ENCODE data around the gene MGAT5. TPM values are rescaled to one million over a fixed set of nuclear protein-coding genes. Genes with fewer than 3 reads are reported as not detected.
A peak's percentile ranks its signal among the peaks of the same experiment; 100 is the strongest.

The MGAT5 gene
- total RNA-seq, 1 donor from 2014 or later, result 23.7 TPM

GRCh38 chr2:134411279-134411827, 157.5 kb downstream of the MGAT5 start:
- no peak for DNase-seq
- Mint-ChIP-seq H3K27ac (no peak overlapping the region), H3K9me3 (no peaks in the 10 kb centered on the region), H3K4me1 (peaks cover 19% of the 10 kb centered on the region), H3K4me3 (no peak overlapping the region), H3K27me3 (no peaks in the 10 kb centered on the region), H3K36me3 (ENCODE audit: low read depth) (peaks cover 1% of the 10 kb centered on the region)
- intact Hi-C loops (cut with micrococcal nuclease), result loop anchor here (5.0 kb wide), 3 partner anchors 179 to 524 kb away; no protein-coding TSS in a partner anchor

- peaks cover 1% of the 10 kb centered on the region for H3K36me3 Mint-ChIP-seq (ENCODE audit: low read depth)
- intact Hi-C loops (cut with micrococcal nuclease), result loop anchor here (1.0 to 5.0 kb wide), 5 partner anchors 167 to 525 kb away; no protein-coding TSS in a partner anchor
Measured at GRCh38 chr2:134411828-134412638, 158.2 kb downstream of the MGAT5 start.

GRCh38 chr2:134412639-134412999, 158.7 kb downstream of the MGAT5 start:
- Mint-ChIP-seq H3K9me3 (no peaks in the 10 kb centered on the region), H3K4me1 (peaks cover 19% of the 10 kb centered on the region), H3K27ac (no peak overlapping the region), H3K4me3 (no peak overlapping the region), H3K36me3 (ENCODE audit: low read depth) (peaks cover 1% of the 10 kb centered on the region), H3K27me3 (no peaks in the 10 kb centered on the region)
- DNase-seq, result no peak
- intact Hi-C loops (cut with micrococcal nuclease), result loop anchor here (1.0 to 5.0 kb wide), 5 partner anchors 168 to 525 kb away; no protein-coding TSS in a partner anchor

More at GRCh38 chr2:134411828-134412638, 158.2 kb downstream of the MGAT5 start:
- no peak overlapping the region for H3K27ac Mint-ChIP-seq
- no peaks in the 10 kb centered on the region for H3K9me3 Mint-ChIP-seq
- H3K4me3 Mint-ChIP-seq, result no peak overlapping the region
- H3K27me3 Mint-ChIP-seq, result no peaks in the 10 kb centered on the region
- H3K4me1 Mint-ChIP-seq, result peaks cover 19% of the 10 kb centered on the region
- peak; percentile 92 for DNase-seq

GRCh38 chr2:134413430-134413829, 159.6 kb downstream of the MGAT5 start:
- no peaks in the 10 kb centered on the region for H3K27me3 Mint-ChIP-seq
- intact Hi-C loops (cut with micrococcal nuclease), result loop anchor here (2.0 to 5.0 kb wide), 4 partner anchors 169 to 526 kb away; no protein-coding TSS in a partner anchor
- DNase-seq, result no peak
- H3K36me3 Mint-ChIP-seq (ENCODE audit: low read depth), result peaks cover 5% of the 10 kb centered on the region
- peaks cover 19% of the 10 kb centered on the region for H3K4me1 Mint-ChIP-seq
- no peak overlapping the region for H3K27ac Mint-ChIP-seq
- no peaks in the 10 kb centered on the region for H3K9me3 Mint-ChIP-seq
- no peak overlapping the region for H3K4me3 Mint-ChIP-seq

- intact Hi-C loops (cut with micrococcal nuclease), result loop anchor here (2.0 to 5.0 kb wide), 4 partner anchors 169 to 527 kb away; no protein-coding TSS in a partner anchor
- H3K36me3 Mint-ChIP-seq (ENCODE audit: low read depth), result peaks cover 6% of the 10 kb centered on the region
- H3K27ac Mint-ChIP-seq, result no peak overlapping the region
- H3K9me3 Mint-ChIP-seq, result no peaks in the 10 kb centered on the region
- H3K4me3 Mint-ChIP-seq, result no peak overlapping the region
- no peaks in the 10 kb centered on the region for H3K27me3 Mint-ChIP-seq
- H3K4me1 Mint-ChIP-seq, result peaks cover 18% of the 10 kb centered on the region
- DNase-seq, result no peak
Measured at GRCh38 chr2:134413912-134414311, 160.0 kb downstream of the MGAT5 start.

- no peaks in the 10 kb centered on the region for H3K9me3 Mint-ChIP-seq
- DNase-seq, result no peak
- H3K36me3 Mint-ChIP-seq (ENCODE audit: low read depth), result peaks cover 6% of the 10 kb centered on the region
- intact Hi-C loops (cut with micrococcal nuclease), result no loop called here
- no peak overlapping the region for H3K4me3 Mint-ChIP-seq
- no peak overlapping the region for H3K27ac Mint-ChIP-seq
- H3K4me1 Mint-ChIP-seq, result peaks cover 10% of the 10 kb centered on the region
- no peaks in the 10 kb centered on the region for H3K27me3 Mint-ChIP-seq
Measured at GRCh38 chr2:134416018-134416417, 162.1 kb downstream of the MGAT5 start.

- Mint-ChIP-seq H3K4me1 (peaks cover 4% of the 10 kb centered on the region), H3K9me3 (no peaks in the 10 kb centered on the region), H3K27ac (no peak overlapping the region), H3K27me3 (no peaks in the 10 kb centered on the region), H3K36me3 (ENCODE audit: low read depth) (peaks cover 6% of the 10 kb centered on the region), H3K4me3 (no peak overlapping the region)
- intact Hi-C loops (cut with micrococcal nuclease), result no loop called here
- no peak for DNase-seq
Measured at GRCh38 chr2:134416637-134417036, 162.8 kb downstream of the MGAT5 start.

- Mint-ChIP-seq H3K36me3 (ENCODE audit: low read depth) (peaks cover 11% of the 10 kb centered on the region), H3K4me3 (no peak overlapping the region), H3K9me3 (no peaks in the 10 kb centered on the region), H3K27ac (no peak overlapping the region), H3K27me3 (no peaks in the 10 kb centered on the region), H3K4me1 (no peaks in the 10 kb centered on the region)
- no peak for DNase-seq
- intact Hi-C loops (cut with micrococcal nuclease), result no loop called here
Measured at GRCh38 chr2:134417968-134418582, 164.2 kb downstream of the MGAT5 start.

- Mint-ChIP-seq H3K36me3 (ENCODE audit: low read depth) (peaks cover 18% of the 10 kb centered on the region), H3K9me3 (no peaks in the 10 kb centered on the region), H3K27ac (no peak overlapping the region), H3K4me3 (no peak overlapping the region), H3K4me1 (peaks cover 1% of the 10 kb centered on the region), H3K27me3 (no peaks in the 10 kb centered on the region)
- intact Hi-C loops (cut with micrococcal nuclease), result no loop called here
- no peak for DNase-seq
Measured at GRCh38 chr2:134420259-134420658, 166.4 kb downstream of the MGAT5 start.

GRCh38 chr2:134420920-134421319, 167.0 kb downstream of the MGAT5 start:
- H3K4me3 Mint-ChIP-seq, result no peak overlapping the region

GRCh38 chr2:134421556-134422328, 167.9 kb downstream of the MGAT5 start:
- intact Hi-C loops (cut with micrococcal nuclease), result no loop called here
- H3K27me3 Mint-ChIP-seq, result no peaks in the 10 kb centered on the region
- no peaks in the 10 kb centered on the region for H3K9me3 Mint-ChIP-seq
- H3K4me1 Mint-ChIP-seq, result peaks cover 7% of the 10 kb centered on the region
- peaks cover 22% of the 10 kb centered on the region for H3K36me3 Mint-ChIP-seq (ENCODE audit: low read depth)
- no peak overlapping the region for H3K4me3 Mint-ChIP-seq
- no peak overlapping the region for H3K27ac Mint-ChIP-seq
- DNase-seq, result no peak

More at GRCh38 chr2:134420920-134421319, 167.0 kb downstream of the MGAT5 start:
- Mint-ChIP-seq H3K27me3 (no peaks in the 10 kb centered on the region), H3K27ac (no peak overlapping the region), H3K4me1 (peaks cover 4% of the 10 kb centered on the region), H3K36me3 (ENCODE audit: low read depth) (peaks cover 20% of the 10 kb centered on the region), H3K9me3 (no peaks in the 10 kb centered on the region)
- intact Hi-C loops (cut with micrococcal nuclease), result no loop called here
- no peak for DNase-seq

- Mint-ChIP-seq H3K4me3 (no peak overlapping the region), H3K9me3 (no peaks in the 10 kb centered on the region), H3K27me3 (no peaks in the 10 kb centered on the region), H3K27ac (no peak overlapping the region), H3K4me1 (peaks cover 7% of the 10 kb centered on the region), H3K36me3 (ENCODE audit: low read depth) (peaks cover 17% of the 10 kb centered on the region)
- no peak for DNase-seq
- intact Hi-C loops (cut with micrococcal nuclease), result no loop called here
Measured at GRCh38 chr2:134425724-134426496, 172.0 kb downstream of the MGAT5 start.

- Mint-ChIP-seq H3K27me3 (no peaks in the 10 kb centered on the region), H3K36me3 (ENCODE audit: low read depth) (peaks cover 17% of the 10 kb centered on the region), H3K9me3 (no peaks in the 10 kb centered on the region), H3K27ac (no peak overlapping the region), H3K4me1 (peaks cover 7% of the 10 kb centered on the region), H3K4me3 (no peak overlapping the region)
- intact Hi-C loops (cut with micrococcal nuclease), result no loop called here
- DNase-seq, result no peak
Measured at GRCh38 chr2:134426721-134427120, 172.8 kb downstream of the MGAT5 start.
